GM19395 (cell line): ENCODE data around the gene IFNA2.
"Not testable (repeated sequence)": the region's sequence is repeated elsewhere in the genome, so short reads cannot be mapped to it uniquely, and the experiment has no call there.

ENCODE experiments used
- ATAC-seq: cut with Tn5 transposase; IDR thresholded peaks from one replicate; pipeline ENCODE4 v1.9.1; 2021; ENCODE audit warnings: mild to moderate bottlenecking, moderate library complexity; ENCODE audit not compliant: unreplicated experiment

Gene IFNA2

DNA sequence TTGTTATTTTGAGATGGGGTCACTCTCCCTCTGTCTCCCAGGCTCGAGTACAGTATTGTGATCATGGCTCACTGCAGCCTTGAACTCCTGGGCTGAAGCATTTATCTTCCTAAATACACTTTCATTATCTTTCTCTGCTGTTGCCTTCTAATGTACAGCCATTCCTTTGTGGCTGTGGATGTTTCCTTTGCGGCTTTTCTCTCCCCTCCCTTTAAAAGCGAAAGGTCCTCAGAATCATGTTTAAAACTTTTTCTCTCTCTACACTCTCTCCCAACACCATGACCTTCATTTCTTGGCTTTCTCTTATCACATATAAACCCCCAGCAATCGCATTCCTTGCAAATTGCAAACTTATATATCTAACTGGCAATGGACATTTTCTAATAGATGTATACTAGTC lies 1.6 kb downstream of the IFNA2 start:
- no peak for ATAC-seq

DNA sequence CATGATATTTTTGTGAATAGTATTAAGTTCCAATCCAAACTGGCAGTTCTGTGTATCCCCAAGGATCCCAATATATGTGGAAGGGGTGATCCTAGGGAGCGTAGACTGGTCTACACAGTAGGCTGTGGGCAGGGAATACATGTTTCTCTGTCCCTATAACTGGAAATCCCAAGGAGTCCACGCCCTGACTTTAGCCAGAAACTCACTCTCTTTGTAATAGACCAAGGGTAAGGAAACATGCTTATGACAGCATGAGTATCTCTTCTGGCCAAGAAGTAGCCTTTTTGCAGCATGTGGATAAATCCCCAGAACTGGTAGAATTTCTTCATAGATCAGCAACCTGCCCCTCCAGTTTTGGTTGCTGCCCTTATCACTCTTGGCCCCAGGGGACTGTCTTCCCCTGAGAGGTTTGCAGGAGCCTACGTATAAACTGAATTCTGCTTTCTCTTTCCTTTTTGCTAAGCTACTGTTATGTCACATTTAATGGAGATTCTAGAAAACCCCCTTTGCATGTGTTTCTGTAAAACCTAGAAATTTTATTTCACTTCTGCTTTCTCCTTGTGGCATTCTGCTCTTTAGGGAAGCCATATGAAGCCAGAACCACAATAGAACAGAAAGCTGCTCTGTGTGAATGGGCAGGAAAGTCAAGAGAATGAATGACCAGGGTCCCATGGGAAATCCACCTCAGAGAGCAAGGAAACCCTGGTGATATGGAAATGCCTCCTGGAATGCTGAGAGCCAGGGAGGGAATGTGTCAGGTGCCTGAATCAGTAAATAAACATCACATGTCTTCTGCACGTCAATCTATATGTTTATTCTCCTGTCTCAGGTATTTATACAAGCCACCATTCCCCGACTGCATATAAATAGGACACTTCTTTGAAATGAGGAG lies 3.5 kb downstream of the IFNA2 start:
- ATAC-seq, result peak; percentile 99

DNA sequence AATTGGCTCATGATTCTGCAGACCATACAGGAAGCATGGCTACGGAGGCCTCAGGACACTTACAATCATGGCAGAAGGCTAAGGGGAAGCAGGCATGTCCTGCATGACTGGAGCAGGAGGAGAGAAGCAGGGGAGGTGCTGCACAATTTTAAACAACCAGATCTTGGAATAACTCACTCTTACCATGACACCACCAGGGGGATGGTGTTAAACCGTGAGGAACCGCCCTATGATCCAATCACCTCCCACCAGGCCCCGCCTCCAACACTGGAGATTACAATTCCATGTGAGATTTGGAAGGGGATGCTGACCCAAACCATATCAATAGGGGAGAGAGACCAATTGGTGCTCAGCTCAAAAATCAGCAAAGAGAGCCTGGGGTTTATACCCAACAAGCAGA lies 13.7 kb downstream of the IFNA2 start:
- not testable (repeated sequence) for ATAC-seq

DNA sequence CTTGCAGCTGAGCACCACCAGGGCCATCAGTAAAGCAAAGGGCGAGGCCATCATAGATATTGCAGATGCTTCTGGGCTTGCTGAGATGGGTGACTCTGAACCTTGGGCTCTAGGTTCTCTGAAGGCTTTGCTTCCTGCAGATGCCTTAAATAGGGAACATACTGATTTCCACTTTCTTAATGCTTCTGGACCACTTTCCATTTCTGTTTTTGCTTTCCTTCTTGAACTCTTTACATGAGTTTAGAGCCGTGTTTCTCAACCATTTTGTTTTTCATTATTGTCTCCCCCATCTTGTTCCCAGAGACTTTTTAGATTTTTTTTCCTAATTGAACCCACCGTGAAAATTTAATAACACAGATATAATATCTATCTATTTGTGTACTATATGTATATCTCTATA lies 17.2 kb downstream of the IFNA2 start, which contains the start of gene IFNA13:
Gene IFNA13, minus strand, starts transcription at position 101 of the 400 bp plus-strand sequence. Its CDS starts 47 bp downstream, at position 54.
- no peak for ATAC-seq

DNA sequence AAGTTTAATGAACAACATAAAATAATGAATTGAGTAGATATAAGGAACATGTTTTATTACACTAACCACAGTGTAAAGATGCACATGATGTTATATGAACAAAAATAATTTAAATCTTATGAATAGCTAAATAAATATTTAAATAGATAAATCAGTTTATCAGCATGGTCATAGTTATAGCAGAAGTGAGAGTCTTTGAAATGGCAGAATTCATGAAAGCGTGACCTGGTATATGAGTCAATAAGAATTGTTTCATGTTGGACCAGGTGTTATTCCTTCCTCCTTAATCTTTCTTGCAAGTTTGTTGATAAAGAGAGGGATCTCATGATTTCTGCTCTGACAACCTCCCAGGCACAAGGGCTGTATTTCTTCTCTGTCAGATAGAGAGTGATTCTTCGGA lies 18.0 kb downstream of the IFNA2 start:
- ATAC-seq, result peak; percentile 95

DNA sequence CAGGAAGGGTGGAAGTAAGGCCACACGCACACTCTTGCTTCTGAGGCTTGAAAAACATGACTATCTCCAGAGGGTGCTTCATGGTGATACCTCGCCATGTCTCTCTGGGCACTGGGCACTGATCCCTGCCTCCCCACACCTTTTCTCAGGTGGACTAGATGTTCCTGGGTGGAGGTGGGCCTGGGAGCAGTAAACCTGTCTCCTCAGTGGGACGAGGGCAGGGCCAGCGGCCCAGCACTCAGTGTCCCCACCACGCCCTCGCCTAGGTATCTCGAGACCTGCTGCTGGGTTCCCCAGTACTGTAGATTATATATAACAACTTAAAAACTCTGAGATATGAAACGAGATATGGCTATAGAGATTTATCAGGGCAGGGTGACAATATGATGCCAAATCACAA lies 22.9 kb downstream of the IFNA2 start:
- ATAC-seq, result no peak

DNA sequence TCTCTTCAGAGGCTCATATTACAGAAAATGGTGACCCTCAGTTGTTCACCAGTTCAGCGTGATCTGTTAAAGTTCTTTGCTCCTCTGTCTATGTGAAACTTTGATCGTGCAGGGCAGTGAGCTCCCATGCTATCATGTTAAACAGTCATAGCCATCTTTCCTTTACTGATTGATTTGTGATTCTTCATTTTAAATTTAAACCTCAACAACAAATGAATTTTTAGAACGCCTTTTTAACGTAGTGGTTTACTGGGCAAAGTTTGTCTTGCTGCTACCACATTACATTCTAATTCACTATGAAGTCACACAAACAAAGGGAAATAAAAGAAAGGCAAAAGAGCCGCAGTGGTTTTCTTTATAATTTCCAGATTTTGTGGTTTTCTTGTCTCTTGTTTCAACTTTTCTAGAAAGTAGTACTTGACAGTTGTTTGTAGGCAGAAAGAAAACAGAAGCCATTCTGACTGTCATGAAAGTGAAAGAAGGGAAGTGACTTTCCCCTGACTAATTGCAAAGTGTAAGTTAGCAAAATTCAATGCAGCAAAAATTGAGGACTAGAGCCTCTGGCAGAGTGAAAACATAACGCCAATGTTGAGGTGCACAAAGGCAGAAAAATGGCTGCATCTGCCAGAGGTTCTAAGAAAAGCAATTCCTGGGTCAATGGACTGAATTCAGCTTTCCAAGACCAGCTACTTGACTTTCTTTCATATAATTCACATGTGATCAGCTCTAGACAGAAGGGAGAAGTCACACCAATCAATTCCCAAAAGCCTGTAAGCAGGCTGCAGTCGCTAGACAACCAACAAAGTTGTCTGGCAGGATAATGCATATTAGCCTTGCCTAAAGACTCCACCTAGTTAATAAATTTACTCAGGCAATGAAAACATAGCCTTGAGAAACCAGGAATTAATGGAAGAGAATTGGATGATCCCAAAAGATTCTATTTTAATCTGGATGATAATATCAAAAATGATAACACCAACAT lies 27.4 kb downstream of the IFNA2 start:
- peak; percentile 95 for ATAC-seq

DNA sequence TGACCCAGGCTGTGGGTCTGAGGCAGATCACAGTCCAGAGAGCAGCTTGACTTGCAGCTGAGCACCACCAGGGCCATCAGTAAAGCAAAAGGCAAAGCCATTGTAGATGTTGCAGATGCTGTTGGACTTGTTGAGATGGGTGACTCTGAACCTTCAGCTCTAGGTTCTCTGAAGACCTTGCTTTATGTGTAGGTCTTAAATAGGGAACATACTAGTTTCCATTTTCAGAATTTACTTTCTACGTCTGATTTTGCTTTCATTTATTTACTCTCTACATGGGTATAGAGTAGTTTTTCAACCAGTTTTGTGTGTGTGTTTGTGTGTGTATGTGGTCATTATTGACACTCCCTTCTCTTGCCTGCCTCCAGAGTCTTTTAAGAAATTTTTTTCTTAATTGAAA lies 34.4 kb downstream of the IFNA2 start, which contains the start of gene IFNA6:
Gene IFNA6, minus strand, starts transcription at position 101 of the 400 bp plus-strand sequence. Its CDS starts 0 bp downstream, at position 101.
- no peak for ATAC-seq

DNA sequence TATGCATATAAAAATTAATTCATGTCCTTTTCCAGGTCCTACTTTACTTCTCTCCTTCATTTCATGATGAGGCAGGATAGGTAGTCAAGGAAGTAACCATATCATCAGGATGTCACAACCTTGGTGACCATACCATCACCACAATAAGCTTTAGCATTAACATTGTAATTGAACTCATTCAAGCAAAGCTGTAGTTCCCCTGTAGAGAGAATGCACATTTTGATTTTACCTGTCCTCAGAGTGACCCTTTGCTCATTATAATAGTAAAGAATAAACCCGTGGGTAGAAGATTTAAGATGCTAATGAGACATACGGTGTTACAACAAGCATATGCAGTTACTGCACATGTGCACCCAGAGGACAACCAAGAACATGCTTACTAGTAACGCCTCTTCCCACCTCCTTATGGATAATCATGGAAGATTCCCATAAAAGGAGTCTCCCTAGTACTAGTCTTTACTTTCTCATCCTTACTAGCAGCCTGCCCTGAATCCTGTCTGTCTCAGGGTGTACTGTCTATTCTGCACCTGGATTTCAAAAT lies 36.7 kb downstream of the IFNA2 start:
- no peak for ATAC-seq

DNA sequence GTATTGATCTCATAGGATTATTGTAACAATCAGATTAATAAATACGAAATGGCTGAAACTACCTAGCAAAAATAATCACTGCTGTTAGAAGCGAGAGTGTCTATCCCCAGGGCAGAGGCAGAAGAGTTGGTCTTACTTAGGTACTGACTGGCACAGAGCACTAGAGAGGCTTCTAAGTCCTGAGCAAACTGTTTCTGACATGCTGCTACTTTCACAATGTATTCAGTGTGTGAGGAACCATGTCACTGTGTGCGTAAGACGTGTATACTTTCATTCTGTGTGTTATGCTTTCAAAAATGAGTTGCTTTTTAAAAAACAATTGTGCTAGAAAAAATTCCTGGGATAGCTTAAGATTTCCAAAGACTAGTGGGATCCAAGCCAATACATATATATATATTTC lies 44.5 kb downstream of the IFNA2 start:
- ATAC-seq, result no peak

DNA sequence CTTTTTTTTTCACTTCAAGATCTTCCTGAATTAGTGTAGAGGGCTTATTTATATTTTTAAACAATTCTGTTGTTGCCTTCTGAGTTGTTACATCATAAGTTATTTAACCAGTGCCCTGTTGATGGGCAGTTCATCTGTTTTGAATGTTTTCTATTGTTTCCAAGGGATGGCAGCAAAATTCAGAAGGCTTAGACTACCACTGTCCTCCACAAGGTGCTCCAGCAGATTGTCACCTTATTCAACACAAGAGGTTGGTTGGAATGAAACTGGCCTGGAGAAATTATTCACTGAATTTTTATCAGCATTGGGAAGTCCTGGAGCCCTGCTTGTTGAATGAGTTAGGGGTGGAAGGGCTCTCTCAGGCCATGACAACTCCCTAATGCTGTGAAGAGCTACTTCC lies 48.7 kb downstream of the IFNA2 start:
- no peak for ATAC-seq

DNA sequence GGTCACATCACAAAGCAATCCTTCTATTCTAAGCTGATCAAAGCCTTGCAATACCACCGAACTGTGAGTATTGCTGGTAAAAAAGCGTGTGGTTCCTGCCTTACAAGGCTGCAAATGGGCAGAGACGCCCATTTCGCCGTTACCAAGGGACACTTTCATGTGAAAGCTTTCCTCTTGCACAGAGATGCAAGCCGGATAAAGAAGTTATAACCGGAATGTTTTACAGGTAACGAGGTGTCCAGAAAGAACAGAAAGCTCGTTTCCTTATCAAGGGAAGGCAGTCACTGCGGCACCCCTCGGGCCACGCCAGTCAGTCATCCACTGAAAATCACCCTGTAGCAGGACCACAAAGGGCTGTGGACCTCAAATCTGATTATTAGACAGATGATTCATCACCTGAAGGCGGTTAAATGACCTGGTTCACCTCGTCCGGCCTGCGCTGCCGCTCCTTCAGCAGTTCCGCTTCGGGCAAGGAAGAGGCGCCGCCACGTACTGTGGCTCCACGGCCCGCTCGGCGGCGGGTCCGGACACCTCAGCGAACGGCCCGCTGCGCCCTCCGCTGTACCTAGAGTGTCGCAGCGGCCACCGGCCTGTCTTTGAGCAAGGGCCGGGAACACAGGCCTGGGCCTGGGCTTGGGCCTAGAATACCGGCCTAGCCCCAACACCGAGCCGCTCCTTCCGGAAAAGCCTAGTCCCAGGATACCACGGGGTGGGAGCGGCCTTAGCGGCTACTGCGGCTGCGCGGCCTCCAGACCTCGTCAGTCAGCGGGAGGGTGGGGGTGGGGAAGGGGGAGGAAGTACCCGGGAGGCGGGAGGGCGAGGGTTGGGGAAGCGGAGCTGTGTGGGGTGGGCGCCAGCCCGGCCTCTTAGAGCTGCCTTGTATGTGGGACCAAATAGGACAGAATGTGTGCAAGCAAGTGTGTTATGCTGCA lies 50.2 kb downstream of the IFNA2 start, which contains the start of gene KLHL9:
Gene KLHL9, minus strand, starts transcription at position 704 of the 932 bp plus-strand sequence. Its CDS starts 545 bp downstream, at position 159.
- peak; percentile 89 for ATAC-seq
